ACC112 (cell line): ENCODE data around the gene FCSK.

Source experiments
- H2AFZ ChIP-seq: fragments of 200-600 bp; sonication (generic); one replicate; pipeline ENCODE4 v1.6.0; 2017; ENCODE audit warnings: antibody characterized with exemption, low read length; ENCODE audit not compliant: unreplicated experiment
- H3K27ac ChIP-seq: fragments of 200-600 bp; sonication (generic); 2 replicates; pipeline ENCODE4 v1.5.1; 2014; ENCODE audit warnings: low read depth, mild to moderate bottlenecking, antibody characterized with exemption, low read length, moderate library complexity
- H3K27me3 ChIP-seq: fragments of 200-600 bp; sonication (generic); 2 replicates; pipeline ENCODE4 v1.6.1; 2014; ENCODE audit warnings: mild to moderate bottlenecking, antibody characterized with exemption, low read length, moderate library complexity, mixed read lengths; ENCODE audit not compliant: insufficient read depth
- H3K36me3 ChIP-seq: fragments of 200-600 bp; sonication (generic); 2 replicates; pipeline ENCODE4 v1.6.1; 2016; ENCODE audit warnings: mild to moderate bottlenecking, antibody characterized with exemption, low read length, moderate library complexity, mixed read lengths; ENCODE audit not compliant: insufficient read depth
- H3K4me1 ChIP-seq: fragments of 200-600 bp; sonication (generic); one replicate; pipeline ENCODE4 v1.6.1; 2016; ENCODE audit warnings: low read length, mixed read lengths; ENCODE audit not compliant: insufficient read depth, unreplicated experiment, control insufficient read depth
- H3K4me3 ChIP-seq: fragments of 200-600 bp; sonication (generic); 2 replicates; pipeline ENCODE4 v1.5.1; 2014; ENCODE audit warnings: mild to moderate bottlenecking, low read depth, low read length
- H3K79me2 ChIP-seq: fragments of 200-600 bp; sonication (generic); one replicate; pipeline ENCODE4 v1.6.0; 2016; ENCODE audit warnings: low read length; ENCODE audit not compliant: control insufficient read depth, unreplicated experiment, insufficient read depth

FCSK gene

GRCh38 chr16:70432723-70433457, 21.5 kb upstream of the FCSK start:
- H2AFZ ChIP-seq, result no peak overlapping the region
- peak overlapping the region; percentile 43; the same call in 1 of the 2 replicates for H3K27ac ChIP-seq
- H3K4me1 ChIP-seq, result peaks cover 73% of the 10 kb centered on the region
- H3K36me3 ChIP-seq, result peaks cover 8% of the 10 kb centered on the region; the same call in 1 of the 2 replicates
- H3K4me3 ChIP-seq, result no peak overlapping the region
- H3K27me3 ChIP-seq, result no peaks in the 10 kb centered on the region
- H3K79me2 ChIP-seq, result peaks cover 73% of the 10 kb centered on the region

- no peaks in the 10 kb centered on the region for H3K27me3 ChIP-seq
- H3K4me3 ChIP-seq, result no peak overlapping the region
- peaks cover 80% of the 10 kb centered on the region for H3K79me2 ChIP-seq
- peaks cover 8% of the 10 kb centered on the region; the same call in 1 of the 2 replicates for H3K36me3 ChIP-seq
- H2AFZ ChIP-seq, result no peak overlapping the region
- H3K27ac ChIP-seq, result peak overlapping the region; percentile 64
- peaks cover 66% of the 10 kb centered on the region for H3K4me1 ChIP-seq
These were observed 20.8 kb upstream of the FCSK start for GRCh38 chr16:70433458-70434103.

- no peak overlapping the region for H3K4me3 ChIP-seq
- peaks cover 8% of the 10 kb centered on the region; the same call in 1 of the 2 replicates for H3K36me3 ChIP-seq
- H3K79me2 ChIP-seq, result peaks cover 78% of the 10 kb centered on the region
- H3K27me3 ChIP-seq, result no peaks in the 10 kb centered on the region
- peaks cover 58% of the 10 kb centered on the region for H3K4me1 ChIP-seq
- no peak overlapping the region for H3K27ac ChIP-seq
- H2AFZ ChIP-seq, result no peak overlapping the region
These were observed 19.7 kb upstream of the FCSK start for GRCh38 chr16:70434484-70435260.

- no peak overlapping the region for H2AFZ ChIP-seq
- peak overlapping the region; percentile 100 for H3K4me3 ChIP-seq
- peaks cover 60% of the 10 kb centered on the region for H3K79me2 ChIP-seq
- peak overlapping the region; percentile 51 for H3K27ac ChIP-seq
- H3K36me3 ChIP-seq, result peaks cover 8% of the 10 kb centered on the region; the same call in 1 of the 2 replicates
- peaks cover 42% of the 10 kb centered on the region for H3K4me1 ChIP-seq
- no peaks in the 10 kb centered on the region for H3K27me3 ChIP-seq
These were observed 17.3 kb upstream of the FCSK start for GRCh38 chr16:70437017-70437581.

GRCh38 chr16:70437582-70438557, 16.5 kb upstream of the FCSK start:
- H2AFZ ChIP-seq, result peak overlapping the region; percentile 10
- H3K79me2 ChIP-seq, result peaks cover 54% of the 10 kb centered on the region
- H3K4me1 ChIP-seq, result peaks cover 37% of the 10 kb centered on the region
- no peaks in the 10 kb centered on the region for H3K27me3 ChIP-seq
- peak overlapping the region; percentile 51 for H3K27ac ChIP-seq
- peak overlapping the region; percentile 100 for H3K4me3 ChIP-seq
- peaks cover 8% of the 10 kb centered on the region; the same call in 1 of the 2 replicates for H3K36me3 ChIP-seq

- peaks cover 8% of the 10 kb centered on the region; the same call in 1 of the 2 replicates for H3K36me3 ChIP-seq
- H3K27me3 ChIP-seq, result no peaks in the 10 kb centered on the region
- H3K4me1 ChIP-seq, result peaks cover 30% of the 10 kb centered on the region
- H3K27ac ChIP-seq, result peak overlapping the region; percentile 51; the same call in 1 of the 2 replicates
- peak overlapping the region; percentile 100 for H3K4me3 ChIP-seq
- H2AFZ ChIP-seq, result peak overlapping the region; percentile 10
- H3K79me2 ChIP-seq, result peaks cover 48% of the 10 kb centered on the region
These were observed 15.8 kb upstream of the FCSK start for GRCh38 chr16:70438585-70438968.

- peak within 1 kb of the TSS; percentile 51 for H3K27ac ChIP-seq
- H3K4me3 ChIP-seq, result peak within 1 kb of the TSS; percentile 100
- peaks cover 24% of the 10 kb centered on the region for H3K4me1 ChIP-seq
- H3K27me3 ChIP-seq, result no peaks in the 10 kb centered on the region
- H3K36me3 ChIP-seq, result peaks cover 8% of the 10 kb centered on the region; the same call in 1 of the 2 replicates
- peaks cover 42% of the 10 kb centered on the region for H3K79me2 ChIP-seq
- peak within 1 kb of the TSS; percentile 94 for H2AFZ ChIP-seq
These were observed 15.2 kb upstream of the FCSK start, which contains the start of gene ST3GAL2 for GRCh38 chr16:70438969-70439862. TSS of gene ST3GAL2 (minus strand) at chr16:70439100. CDS start at chr16:70398530, 40,570 bp downstream.

- Histone ChIP-seq H2AFZ (peak overlapping the region; percentile 94), H3K27me3 (no peaks in the 10 kb centered on the region), H3K36me3 (no peaks in the 10 kb centered on the region), H3K79me2 (peaks cover 33% of the 10 kb centered on the region), H3K4me1 (peaks cover 17% of the 10 kb centered on the region), H3K4me3 (no peak overlapping the region), H3K27ac (no peak overlapping the region)
These were observed 14.2 kb upstream of the FCSK start for GRCh38 chr16:70440009-70440692.
